22Rv1 (cell line): ENCODE data around the gene PITRM1.

Source experiments
- ZFX ChIP-seq: fragments of 450-650 bp; IDR thresholded peaks from 2 replicates; pipeline ENCODE4 v1.6.1; 2017; ENCODE audit warnings: antibody characterized with exemption, borderline replicate concordance
- TF ChIP-seq, protein P1 (sequence below): fragments of 450-650 bp; IDR thresholded peaks from 2 replicates; pipeline ENCODE4 v1.5.1; 2017; ENCODE audit warnings: mild to moderate bottlenecking

DNA sequence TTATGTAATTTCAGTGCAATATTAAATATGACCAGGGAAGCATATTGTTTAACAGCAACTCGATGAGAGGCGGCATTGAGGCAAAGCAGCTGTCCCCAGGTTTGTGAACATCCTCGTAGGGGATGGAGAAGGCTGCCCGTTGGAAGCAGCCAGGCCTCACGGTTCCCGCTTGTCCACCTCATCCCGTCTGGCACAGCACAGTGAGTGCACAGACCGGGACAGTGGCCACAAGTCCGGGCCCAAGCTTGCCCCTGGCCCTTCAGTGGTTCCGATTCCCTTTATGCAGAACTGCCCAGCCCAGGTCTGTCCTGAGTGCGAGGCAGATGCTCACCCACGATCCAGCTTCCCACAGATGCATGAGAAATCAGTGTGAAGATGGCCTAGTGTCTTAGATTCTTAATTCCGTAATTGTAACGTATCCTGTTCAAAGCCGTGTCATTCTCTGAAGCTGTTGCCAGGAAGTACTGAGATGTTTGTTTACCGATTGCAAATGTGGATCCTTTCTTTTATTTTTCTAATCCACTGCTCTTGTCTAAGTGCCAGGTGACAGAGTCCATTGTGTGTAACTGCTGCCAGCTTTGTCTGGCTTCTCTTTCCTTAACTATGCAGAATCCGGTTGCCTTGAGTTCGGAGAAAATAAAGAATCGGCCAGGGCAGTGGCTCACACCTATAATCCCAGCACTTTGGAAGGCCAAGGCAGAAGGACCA is 69.7 kb downstream of the PITRM1 start:
- TF ChIP-seq, protein P1, sequence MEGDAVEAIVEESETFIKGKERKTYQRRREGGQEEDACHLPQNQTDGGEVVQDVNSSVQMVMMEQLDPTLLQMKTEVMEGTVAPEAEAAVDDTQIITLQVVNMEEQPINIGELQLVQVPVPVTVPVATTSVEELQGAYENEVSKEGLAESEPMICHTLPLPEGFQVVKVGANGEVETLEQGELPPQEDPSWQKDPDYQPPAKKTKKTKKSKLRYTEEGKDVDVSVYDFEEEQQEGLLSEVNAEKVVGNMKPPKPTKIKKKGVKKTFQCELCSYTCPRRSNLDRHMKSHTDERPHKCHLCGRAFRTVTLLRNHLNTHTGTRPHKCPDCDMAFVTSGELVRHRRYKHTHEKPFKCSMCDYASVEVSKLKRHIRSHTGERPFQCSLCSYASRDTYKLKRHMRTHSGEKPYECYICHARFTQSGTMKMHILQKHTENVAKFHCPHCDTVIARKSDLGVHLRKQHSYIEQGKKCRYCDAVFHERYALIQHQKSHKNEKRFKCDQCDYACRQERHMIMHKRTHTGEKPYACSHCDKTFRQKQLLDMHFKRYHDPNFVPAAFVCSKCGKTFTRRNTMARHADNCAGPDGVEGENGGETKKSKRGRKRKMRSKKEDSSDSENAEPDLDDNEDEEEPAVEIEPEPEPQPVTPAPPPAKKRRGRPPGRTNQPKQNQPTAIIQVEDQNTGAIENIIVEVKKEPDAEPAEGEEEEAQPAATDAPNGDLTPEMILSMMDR: no peak
- TF ChIP-seq ZFX: no peak
